Head of caudate nucleus (tissue), 42 donors: ENCODE measurements around the gene BCORL1.

Experiments used
- DNase-seq, 42 donors: peaks; one replicate each; pipeline versions ENCODE4 v3.0.0 to v3.0.0-alpha.2; 2020 to 2021; ENCODE audit warnings: mixed read lengths in 7 of 42
- intact Hi-C: fragments of 100-400 bp; cut with DNase I; formaldehyde crosslinking; loops from one replicate; pipeline ENCODE4 v1.15.0; 2022

BCORL1 gene

GRCh38 chrX:130002541-130002940 is 20.1 kb downstream of the BCORL1 start:
- intact Hi-C loops = no loop called here

GRCh38 chrX:130005089-130005807 is 22.8 kb downstream of the BCORL1 start:
- DNase-seq = no peak
- intact Hi-C loops = no loop called here

More at GRCh38 chrX:130002541-130002940, 20.1 kb downstream of the BCORL1 start:
- no peak for DNase-seq

- DNase-seq = no peak
- intact Hi-C loops = no loop called here
Measured at GRCh38 chrX:130009658-130010223, 27.3 kb downstream of the BCORL1 start.

- DNase-seq = no peak
- intact Hi-C loops = no loop called here
Measured at GRCh38 chrX:130012683-130013082, 30.2 kb downstream of the BCORL1 start.

- DNase-seq = no peak
- intact Hi-C loops = no loop called here
Measured at GRCh38 chrX:130013661-130014060, 31.2 kb downstream of the BCORL1 start.

- no peak for DNase-seq
- intact Hi-C loops = no loop called here
Measured at GRCh38 chrX:130014356-130014755, 31.9 kb downstream of the BCORL1 start.

- DNase-seq = no peak
- intact Hi-C loops = no loop called here
Measured at GRCh38 chrX:130014770-130015169, 32.3 kb downstream of the BCORL1 start.

GRCh38 chrX:130015181-130015580 is 32.7 kb downstream of the BCORL1 start:
- intact Hi-C loops = no loop called here
- DNase-seq = no peak

- intact Hi-C loops = no loop called here
- DNase-seq = no peak
Measured at GRCh38 chrX:130018143-130018542, 35.7 kb downstream of the BCORL1 start.

GRCh38 chrX:130020661-130021324 is 38.4 kb downstream of the BCORL1 start:
- intact Hi-C loops = no loop called here
- DNase-seq = no peak

- intact Hi-C loops = no loop called here
- peak in 33 of 42 donors; percentile 6 to 62 (median 28) for DNase-seq
Measured at GRCh38 chrX:130024127-130024526, 41.7 kb downstream of the BCORL1 start.

- no peak for DNase-seq
- intact Hi-C loops = no loop called here
Measured at GRCh38 chrX:130025256-130025655, 42.8 kb downstream of the BCORL1 start.

- intact Hi-C loops = no loop called here
- no peak for DNase-seq
Measured at GRCh38 chrX:130027569-130027968, 45.1 kb downstream of the BCORL1 start.

GRCh38 chrX:130028196-130028595 is 45.8 kb downstream of the BCORL1 start:
- DNase-seq = peak in 35 of 42 donors; percentile 10 to 76 (median 41)
- intact Hi-C loops = no loop called here

GRCh38 chrX:130030826-130031225 is 48.4 kb downstream of the BCORL1 start:
- intact Hi-C loops = no loop called here

GRCh38 chrX:130032552-130032951 is 50.1 kb downstream of the BCORL1 start:
- intact Hi-C loops = no loop called here
- no peak for DNase-seq

More at GRCh38 chrX:130030826-130031225, 48.4 kb downstream of the BCORL1 start:
- peak in 19 of 42 donors; percentile 2 to 47 (median 23) for DNase-seq

- intact Hi-C loops = no loop called here
Measured at GRCh38 chrX:130034178-130034577, 51.7 kb downstream of the BCORL1 start.

GRCh38 chrX:130039847-130040246 is 57.4 kb downstream of the BCORL1 start:
- intact Hi-C loops = no loop called here
- no peak for DNase-seq

More at GRCh38 chrX:130034178-130034577, 51.7 kb downstream of the BCORL1 start:
- no peak for DNase-seq

GRCh38 chrX:130047416-130047815 is 65.0 kb downstream of the BCORL1 start:
- no peak for DNase-seq
- intact Hi-C loops = no loop called here

GRCh38 chrX:130048686-130049222 is 66.3 kb downstream of the BCORL1 start:
- no peak for DNase-seq
- intact Hi-C loops = no loop called here
